Panc1 (cell line): ENCODE results near the gene TMPRSS6.

Source experiments
- CTCF ChIP-seq: fragments of 450-650 bp; IDR thresholded peaks from 2 replicates; pipeline ENCODE4 v1.5.1; 2017; ENCODE audit warnings: mild to moderate bottlenecking
- POLR2AphosphoS5 ChIP-seq: IDR thresholded peaks from 2 replicates; pipeline ENCODE4 v1.6.1; 2012; ENCODE audit warnings: mild to moderate bottlenecking, low read depth, low read length, moderate library complexity
- SIN3A ChIP-seq: IDR thresholded peaks from 2 replicates; pipeline ENCODE4 v1.6.1; 2012; ENCODE audit warnings: low read depth, mild to moderate bottlenecking, low read length, moderate library complexity, borderline replicate concordance; ENCODE audit not compliant: insufficient read depth

- TF ChIP-seq POLR2AphosphoS5 (no peak), CTCF (no peak), SIN3A (no peak)
Observed at GRCh38 chr22:37054056-37054395, 55.5 kb downstream of the TMPRSS6 start.
